GM12872 (cell line): Measurements from ENCODE around the gene TUT1.
A peak's percentile ranks its signal among the peaks of the same experiment; 100 is the strongest.

Source experiments
- TF ChIP-seq, protein P1 (sequence below): IDR thresholded peaks from 3 replicates; pipeline ENCODE4 v1.5.1; 2011; ENCODE audit warnings: low read depth, mild to moderate bottlenecking, low read length, moderate library complexity; ENCODE audit not compliant: insufficient read depth

Gene TUT1

GRCh38 chr11:62544581-62545436, 46.5 kb downstream of the TUT1 start:
- TF ChIP-seq, protein P1, sequence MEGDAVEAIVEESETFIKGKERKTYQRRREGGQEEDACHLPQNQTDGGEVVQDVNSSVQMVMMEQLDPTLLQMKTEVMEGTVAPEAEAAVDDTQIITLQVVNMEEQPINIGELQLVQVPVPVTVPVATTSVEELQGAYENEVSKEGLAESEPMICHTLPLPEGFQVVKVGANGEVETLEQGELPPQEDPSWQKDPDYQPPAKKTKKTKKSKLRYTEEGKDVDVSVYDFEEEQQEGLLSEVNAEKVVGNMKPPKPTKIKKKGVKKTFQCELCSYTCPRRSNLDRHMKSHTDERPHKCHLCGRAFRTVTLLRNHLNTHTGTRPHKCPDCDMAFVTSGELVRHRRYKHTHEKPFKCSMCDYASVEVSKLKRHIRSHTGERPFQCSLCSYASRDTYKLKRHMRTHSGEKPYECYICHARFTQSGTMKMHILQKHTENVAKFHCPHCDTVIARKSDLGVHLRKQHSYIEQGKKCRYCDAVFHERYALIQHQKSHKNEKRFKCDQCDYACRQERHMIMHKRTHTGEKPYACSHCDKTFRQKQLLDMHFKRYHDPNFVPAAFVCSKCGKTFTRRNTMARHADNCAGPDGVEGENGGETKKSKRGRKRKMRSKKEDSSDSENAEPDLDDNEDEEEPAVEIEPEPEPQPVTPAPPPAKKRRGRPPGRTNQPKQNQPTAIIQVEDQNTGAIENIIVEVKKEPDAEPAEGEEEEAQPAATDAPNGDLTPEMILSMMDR: no peak

GRCh38 chr11:62543680-62544444, 47.5 kb downstream of the TUT1 start:
- TF ChIP-seq, protein P1: no peak

GRCh38 chr11:62542750-62543567, 48.4 kb downstream of the TUT1 start:
- TF ChIP-seq, protein P1: peak; percentile 100

GRCh38 chr11:62542111-62542745, 49.1 kb downstream of the TUT1 start:
- TF ChIP-seq, protein P1: no peak

- TF ChIP-seq, protein P1: no peak
These were observed 50.3 kb downstream of the TUT1 start for GRCh38 chr11:62540804-62541701.

DNA sequence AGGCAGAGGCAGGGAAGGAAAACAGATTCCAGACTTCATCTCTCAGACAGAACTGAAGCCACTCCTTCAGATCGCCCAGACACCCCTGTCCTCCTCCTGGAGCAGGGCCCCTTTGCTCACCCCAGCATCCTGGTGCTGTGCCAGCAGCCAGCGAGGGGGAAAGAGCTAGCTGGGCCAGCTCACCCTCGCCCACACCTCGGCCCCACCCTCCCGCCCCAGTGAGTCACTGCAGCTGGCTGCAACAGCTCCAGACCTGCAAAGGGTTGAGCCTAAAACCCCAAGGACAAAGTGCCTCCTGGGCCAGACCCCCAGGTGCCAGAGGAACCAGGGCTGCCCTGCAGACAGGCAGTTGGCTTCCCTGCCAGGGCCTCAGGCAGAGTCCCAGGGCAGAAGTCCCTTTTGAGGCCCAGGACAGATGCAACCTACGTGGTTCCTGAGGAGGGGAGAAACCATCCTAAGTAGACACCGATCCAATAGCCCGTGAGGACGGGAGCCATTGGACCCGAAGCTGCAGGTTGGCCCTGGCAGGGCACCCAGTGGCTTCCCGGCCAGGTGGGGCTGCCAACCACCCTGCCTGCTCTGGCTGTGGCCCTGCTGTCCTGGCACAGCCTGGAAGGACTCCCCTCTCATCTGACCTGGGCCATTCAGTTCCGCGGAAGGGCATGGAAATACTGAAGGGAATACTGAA, 51.9 kb downstream of the TUT1 start:
- TF ChIP-seq, protein P1: no peak
